NCI-H526 treated with DMSO at 0.1 percent for 48 hours (cell line): ENCODE results near the gene GHRHR.

Source experiments
- DNase-seq: peaks from one replicate; lab custom pipeline; 2025; lab: John Stamatoyannopoulos, UW

Gene GHRHR

DNA sequence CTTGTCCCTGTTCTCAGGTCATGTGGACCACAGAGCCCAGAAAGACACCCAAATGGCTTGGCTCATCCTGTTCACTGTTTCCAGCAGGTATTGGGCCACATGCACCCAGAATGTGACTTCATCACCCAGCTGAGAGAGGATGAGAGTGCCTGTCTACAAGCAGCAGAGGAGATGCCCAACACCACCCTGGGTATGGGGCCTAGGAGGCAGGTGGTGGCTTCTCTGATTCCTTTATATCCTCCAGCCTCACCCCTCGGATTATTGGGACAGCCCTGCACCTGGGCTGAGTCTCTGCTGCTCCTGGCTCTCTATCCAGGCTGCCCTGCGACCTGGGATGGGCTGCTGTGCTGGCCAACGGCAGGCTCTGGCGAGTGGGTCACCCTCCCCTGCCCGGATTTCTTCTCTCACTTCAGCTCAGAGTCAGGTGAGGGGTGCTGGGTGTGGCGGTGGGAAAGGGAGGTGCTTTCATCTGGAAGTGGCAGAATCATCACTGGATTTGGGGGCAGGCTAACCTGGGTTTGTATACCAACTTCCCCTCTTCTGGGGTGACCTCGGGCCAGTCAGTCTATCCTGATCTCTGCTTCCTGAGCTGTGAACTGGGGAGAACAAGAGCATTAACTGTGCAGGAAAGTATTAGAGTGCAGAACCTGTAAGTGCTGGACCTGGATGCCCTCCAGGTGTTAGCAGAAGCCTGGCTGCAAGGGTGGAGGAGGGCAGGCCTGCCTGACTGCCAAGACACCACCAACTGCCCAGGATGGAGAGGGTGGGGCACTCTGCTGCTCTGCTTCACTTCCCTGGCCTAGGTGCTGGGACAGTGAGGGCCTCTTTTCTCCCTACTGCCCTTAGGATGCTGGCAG, 5.2 kb downstream of the GHRHR start:
- DNase-seq = no peak

DNA sequence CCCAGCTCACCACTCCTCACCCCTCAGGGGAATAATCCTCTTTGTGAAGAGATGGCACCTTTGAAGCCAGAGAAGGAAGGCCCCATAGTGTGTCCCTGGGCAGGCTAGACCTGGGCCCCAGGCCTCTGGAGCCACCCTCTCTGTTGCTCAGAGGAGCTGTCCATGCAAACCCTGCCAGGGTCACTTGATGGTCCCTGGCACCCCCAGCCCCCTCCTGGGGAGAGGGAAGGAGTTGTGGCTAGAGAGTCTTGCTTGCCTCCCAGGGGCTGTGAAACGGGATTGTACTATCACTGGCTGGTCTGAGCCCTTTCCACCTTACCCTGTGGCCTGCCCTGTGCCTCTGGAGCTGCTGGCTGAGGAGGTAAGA, 5.8 kb downstream of the GHRHR start:
- DNase-seq = no peak

DNA sequence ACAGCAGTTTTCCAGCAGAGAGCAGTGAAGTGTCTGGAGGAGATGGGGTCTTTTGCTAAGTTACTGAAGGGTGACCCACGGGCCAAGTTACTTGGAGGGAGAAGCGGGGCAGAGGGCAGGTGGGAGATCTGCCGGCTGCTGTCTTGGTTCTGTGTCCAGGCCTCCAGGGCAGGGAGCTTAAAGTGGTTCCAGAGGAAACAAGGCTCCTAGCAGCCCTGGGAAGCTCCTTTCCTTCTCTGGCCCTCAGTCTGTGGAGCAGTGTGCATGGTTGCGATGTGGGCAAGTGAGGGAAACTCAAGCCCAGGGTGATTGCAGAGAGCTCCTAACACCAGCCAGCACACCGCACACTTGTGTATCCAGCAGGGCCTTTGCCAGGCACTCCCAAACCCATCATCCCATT, 6.3 kb downstream of the GHRHR start:
- no peak for DNase-seq

DNA sequence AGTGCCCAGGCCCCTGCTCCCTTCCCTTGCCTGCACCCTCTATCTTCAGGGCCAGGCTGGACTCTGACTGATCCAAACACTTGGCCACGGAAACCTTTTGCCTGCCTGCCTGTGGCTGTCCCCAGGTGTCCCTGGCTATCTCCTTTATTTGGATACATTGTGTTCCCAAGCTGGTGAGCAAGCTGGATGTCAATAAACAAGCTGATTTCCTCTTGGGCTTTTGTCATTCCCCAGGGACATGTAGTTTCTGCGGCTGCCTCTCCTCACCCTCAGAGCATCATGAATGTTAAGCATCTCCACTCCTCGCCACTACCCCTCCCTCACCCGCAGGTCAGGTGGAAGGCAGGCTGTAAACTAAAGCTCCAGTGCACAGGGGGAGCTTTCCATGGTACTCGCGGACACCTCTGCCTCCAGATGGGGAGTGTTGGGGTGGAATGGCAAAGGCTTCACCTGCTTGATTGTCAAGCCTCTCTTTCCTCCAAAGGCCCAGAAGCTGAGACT, 6.9 kb downstream of the GHRHR start:
- DNase-seq = peak; percentile 90

GRCh38 chr7:30971440-30971839, 7.7 kb downstream of the GHRHR start:
- DNase-seq = no peak

DNA sequence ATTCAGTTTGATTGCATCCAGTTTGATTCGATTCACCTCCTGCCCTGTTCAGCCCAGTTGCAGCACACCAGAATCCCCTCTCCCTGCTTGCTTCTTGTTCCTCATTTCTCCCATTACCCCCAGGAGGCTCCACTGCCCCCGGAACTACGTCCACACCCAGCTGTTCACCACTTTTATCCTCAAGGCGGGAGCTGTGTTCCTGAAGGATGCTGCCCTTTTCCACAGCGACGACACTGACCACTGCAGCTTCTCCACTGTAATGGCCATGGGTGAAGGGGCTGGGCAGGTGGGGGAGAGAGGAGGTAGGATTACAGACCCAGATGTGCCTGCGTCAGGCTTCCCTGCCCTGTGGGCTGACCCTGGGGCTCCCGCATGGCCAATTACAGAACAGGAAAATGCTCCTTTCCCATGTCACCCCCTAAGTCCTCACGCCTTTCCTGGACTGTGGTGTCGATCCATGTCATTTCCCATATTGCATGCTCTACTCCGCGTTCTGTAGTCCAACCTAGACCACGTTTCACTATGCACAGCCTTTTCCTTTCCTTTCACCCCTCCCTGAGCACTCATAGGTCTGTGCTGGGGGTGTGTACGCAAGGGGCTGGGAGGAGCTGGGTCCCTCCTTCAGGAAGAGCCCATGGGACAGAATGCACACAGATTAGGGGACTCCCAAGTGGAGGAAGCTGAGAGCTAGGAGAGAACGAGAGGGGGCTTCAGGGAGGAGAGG, 8.2 kb downstream of the GHRHR start:
- no peak for DNase-seq

GRCh38 chr7:30973292-30973691, 9.5 kb downstream of the GHRHR start:
- no peak for DNase-seq

DNA sequence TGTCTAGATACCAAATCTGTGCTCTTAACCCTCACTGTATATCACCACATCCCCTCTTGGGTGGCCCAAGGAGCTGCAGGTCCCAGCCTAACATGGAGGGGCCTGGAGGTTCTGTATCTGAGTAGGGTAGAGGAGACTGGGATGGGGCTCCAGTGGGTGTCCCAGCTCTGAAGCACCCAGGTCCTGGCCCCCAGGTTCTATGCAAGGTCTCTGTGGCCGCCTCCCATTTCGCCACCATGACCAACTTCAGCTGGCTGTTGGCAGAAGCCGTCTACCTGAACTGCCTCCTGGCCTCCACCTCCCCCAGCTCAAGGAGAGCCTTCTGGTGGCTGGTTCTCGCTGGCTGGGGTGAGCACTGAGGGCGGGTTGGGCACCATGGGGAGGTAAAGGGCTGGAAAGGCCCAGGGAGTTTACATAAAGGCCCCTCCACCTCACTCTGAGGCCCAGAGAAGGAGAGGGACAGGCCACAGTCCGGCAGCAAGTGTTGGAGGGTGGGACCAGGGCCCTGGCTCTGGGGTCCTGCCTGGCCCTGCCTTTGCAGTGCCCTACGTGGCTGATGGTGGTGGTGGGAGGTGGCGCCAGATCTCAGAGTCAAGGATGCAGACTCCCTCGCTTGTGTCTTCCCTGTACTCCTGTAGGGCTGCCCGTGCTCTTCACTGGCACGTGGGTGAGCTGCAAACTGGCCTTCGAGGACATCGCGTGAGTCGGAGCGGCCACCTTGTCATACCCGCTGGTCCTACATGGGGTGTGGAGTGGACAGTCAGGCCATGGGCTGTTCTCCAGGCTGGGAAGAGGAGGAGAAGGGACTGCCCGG, 10.2 kb downstream of the GHRHR start:
- DNase-seq = no peak

GRCh38 chr7:30974605-30975255, 11.0 kb downstream of the GHRHR start:
- peak; percentile 49 for DNase-seq

DNA sequence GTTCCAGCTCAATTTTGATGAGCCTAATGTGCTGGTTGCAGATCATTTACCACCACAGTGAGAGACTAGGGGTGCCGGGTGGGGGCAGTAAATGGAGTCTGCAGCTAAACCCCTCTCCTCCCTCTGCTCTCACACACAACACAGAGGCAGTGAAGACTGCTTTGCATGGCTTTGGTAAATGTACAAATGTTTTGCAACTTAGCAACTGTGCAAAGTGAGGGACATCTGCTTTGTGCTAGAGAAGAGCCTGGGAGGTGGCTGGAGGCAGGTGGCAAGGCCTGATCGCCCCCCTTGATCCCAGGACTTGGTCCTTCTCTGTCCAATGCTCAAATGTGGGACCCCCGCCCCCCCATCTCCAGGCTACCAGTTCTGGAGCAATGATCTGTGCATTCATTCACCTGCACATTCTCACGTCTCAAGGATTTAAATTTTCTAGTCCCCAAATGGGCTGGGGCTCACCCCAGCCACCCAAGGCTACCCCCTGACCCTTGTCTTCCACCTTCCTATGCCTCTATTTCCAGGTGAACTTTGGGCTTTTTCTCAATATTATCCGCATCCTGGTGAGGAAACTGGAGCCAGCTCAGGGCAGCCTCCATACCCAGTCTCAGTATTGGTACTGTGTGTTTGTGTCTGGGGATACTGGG, 11.6 kb downstream of the GHRHR start:
- DNase-seq = peak; percentile 35

- no peak for DNase-seq
Observed at GRCh38 chr7:30976381-30976780, 12.6 kb downstream of the GHRHR start.

- DNase-seq = no peak
Observed at GRCh38 chr7:30977222-30977621, 13.5 kb downstream of the GHRHR start.

GRCh38 chr7:30977896-30978564, 14.3 kb downstream of the GHRHR start:
- DNase-seq = peak; percentile 28

DNA sequence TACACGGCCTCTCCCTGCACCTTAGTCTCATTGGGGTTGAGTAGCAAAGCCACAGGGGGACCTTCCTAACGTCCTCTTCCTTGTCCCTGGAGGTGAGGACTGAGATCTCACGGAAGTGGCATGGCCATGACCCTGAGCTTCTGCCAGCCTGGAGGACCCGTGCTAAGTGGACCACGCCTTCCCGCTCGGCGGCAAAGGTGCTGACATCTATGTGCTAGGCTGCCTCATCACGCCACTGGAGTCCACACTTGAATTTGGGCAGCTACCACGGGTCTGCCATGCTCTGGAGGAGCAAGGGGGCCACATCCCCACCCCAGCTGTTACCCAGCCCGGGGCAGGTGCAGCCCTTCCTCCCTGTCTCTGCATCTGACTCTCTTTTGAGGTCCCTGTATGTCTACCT, 15.3 kb downstream of the GHRHR start:
- DNase-seq = no peak

DNA sequence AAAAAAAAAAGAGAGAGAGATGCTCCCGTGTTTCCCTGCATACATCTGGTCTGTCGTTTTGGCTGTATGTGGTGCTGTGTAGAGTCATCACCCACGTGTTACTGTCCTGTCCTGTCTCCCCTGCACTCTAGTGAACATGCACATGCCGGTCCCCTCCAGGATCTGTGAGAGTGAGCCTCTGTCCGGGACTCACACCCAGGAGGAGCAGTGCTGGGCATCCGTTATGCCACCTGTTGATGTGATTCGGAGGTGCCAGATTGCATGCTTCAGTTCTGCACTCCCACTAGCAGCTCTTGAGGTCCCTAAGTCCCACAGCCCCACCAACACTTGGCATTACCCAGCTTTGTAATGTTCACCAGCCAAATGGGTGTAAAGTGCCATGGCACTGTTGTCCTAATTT, 16.4 kb downstream of the GHRHR start:
- DNase-seq = no peak

GRCh38 chr7:30980751-30981150, 17.0 kb downstream of the GHRHR start:
- DNase-seq = no peak

DNA sequence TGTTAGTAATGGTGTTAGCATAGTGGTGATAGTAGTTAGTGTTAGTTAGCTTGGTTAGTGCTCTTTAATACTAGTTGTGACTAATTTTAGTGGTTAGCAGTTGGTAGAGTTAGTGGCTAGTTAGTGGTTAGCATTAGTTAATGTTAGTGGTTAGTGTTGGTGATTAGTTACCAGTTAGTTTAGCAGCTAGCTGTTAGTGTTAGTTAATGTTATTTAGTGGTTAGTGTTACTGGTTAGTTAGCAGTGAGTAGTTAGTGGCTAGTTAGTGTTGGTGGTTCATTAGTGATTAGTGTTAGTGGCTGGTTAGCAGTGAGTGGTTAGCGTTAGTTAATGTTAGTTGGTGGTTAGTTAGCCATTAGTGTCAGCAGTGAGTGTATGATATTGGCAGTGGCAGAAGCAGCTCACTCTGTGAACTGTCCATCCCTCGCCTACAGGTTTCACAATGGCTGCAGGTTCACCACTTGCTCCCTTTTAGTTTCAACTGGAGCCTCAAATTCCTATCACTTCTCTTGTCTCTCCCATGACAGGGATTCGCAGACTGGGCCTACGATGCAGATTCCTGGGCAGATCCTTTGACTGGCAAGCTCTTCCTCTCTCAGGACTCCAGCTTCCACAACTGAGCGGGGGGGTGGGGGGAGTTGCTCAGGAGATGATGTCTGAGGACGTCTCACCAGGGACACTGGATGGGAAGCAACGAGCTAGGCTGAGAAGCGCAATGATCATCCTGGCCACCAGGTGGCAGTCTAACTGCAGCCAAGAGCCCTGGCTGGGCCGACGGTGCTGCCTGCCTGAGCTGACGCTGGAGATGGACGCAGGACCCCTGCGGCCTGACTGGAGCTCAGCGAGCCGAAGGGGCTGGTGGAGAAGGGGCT, 19.5 kb downstream of the GHRHR start:
- DNase-seq = peak; percentile 42

DNA sequence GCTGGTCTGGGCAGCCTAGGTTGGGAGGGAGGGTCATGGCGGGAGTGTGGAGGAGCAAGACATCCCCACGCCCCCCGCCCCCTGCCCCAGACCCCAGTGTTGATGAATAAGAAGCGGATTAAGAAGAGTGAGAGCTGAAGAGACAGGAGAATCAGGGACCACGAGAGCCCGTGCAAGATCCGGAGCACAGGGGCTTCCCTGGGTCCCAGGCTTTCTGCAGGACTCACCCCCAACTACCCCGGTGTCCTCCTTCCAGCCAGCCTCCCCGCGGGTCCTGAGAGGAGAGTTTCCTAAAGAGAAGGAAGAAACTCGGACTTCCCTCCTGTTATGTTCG, 20.1 kb downstream of the GHRHR start:
- no peak for DNase-seq

DNA sequence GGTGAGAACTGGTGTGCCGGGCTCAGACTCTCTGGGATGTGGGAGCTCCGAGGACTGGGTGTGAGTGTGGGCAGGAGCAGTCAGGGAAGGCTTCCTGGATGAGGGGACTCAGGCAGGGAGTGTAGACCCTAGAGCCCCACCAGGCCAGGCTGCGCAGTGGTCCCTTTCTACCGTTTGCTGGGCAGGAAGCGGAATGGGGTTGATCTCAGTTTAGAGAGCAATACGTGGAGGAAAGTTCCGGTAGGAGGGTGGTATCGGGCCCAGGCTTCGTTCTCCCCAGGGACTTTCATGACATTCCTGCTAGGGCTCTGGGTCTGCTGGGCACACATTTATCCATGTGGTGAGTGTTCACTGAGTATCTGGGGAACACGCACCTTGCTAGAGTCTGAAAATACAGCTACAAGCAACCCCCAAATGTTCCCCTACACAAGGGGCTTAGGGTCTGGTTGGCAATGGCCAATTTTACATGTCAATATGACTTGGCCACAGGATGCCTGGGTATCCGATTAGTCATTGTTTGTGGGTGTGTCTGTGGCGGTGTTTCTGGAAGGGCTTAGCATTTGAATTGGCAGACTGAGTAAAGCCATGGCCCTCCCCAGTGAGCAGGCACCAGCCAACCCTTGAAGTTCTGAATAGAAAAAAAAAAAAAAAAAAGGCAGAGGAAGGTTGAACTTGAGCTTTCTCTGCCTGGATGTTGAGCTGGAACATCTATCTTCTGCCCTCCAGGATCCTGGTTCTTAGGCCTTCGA, 20.8 kb downstream of the GHRHR start:
- DNase-seq = no peak
